ENCODE data around the gene FGD3. TPM values are rescaled to one million over a fixed set of nuclear protein-coding genes. Genes with fewer than 3 reads are reported as not detected.

The FGD3 gene
- total RNA-seq, 3 donors from 2014 or later, result 10.2 to 18.0 (median 10.4) TPM

GRCh38 chr9:93048566-93049448 lies 101.5 kb downstream of the FGD3 start:
- Histone ChIP-seq H3K27me3 (no peaks in the 10 kb centered on the region), H3K9me3 (peaks cover 0 to 4% of the 10 kb centered on the region in 2 donors), H3K27ac (no peak overlapping the region), H3K4me3 (no peak overlapping the region), H3K36me3 (no peaks in the 10 kb centered on the region), H3K4me1 (no peaks in the 10 kb centered on the region)
- DNase-seq (ENCODE audit: low spot score in 2 of 2), result no peak
- intact Hi-C loops (cut with DNase I; ENCODE audit: low total_unique reads), result no loop called here
- TF ChIP-seq POLR2AphosphoS5 (IDR thresholded peaks at IDR 0.05) (no peak), CTCF (IDR thresholded peaks at IDR 0.05) (no peak), POLR2A (IDR thresholded peaks at IDR 0.05) (no peak)

- no peak for DNase-seq (ENCODE audit: low spot score in 2 of 2)
- H3K4me1 ChIP-seq, result no peaks in the 10 kb centered on the region
- intact Hi-C loops (cut with DNase I; ENCODE audit: low total_unique reads), result no loop called here
Measured at GRCh38 chr9:93049491-93049890, 102.2 kb downstream of the FGD3 start.

GRCh38 chr9:93050231-93050630 lies 102.9 kb downstream of the FGD3 start:
- no peak for TF ChIP-seq CTCF (IDR thresholded peaks at IDR 0.05)
- TF ChIP-seq POLR2A (IDR thresholded peaks at IDR 0.05), result no peak
- no peak for TF ChIP-seq POLR2AphosphoS5 (IDR thresholded peaks at IDR 0.05)
- intact Hi-C loops (cut with DNase I; ENCODE audit: low total_unique reads), result no loop called here
- Histone ChIP-seq H3K36me3 (no peaks in the 10 kb centered on the region), H3K4me1 (no peaks in the 10 kb centered on the region), H3K4me3 (no peak overlapping the region), H3K9me3 (peaks cover 0 to 4% of the 10 kb centered on the region in 2 donors), H3K27me3 (no peaks in the 10 kb centered on the region), H3K27ac (no peak overlapping the region)
- no peak for DNase-seq (ENCODE audit: low spot score in 2 of 2)

More at GRCh38 chr9:93049491-93049890, 102.2 kb downstream of the FGD3 start:
- Histone ChIP-seq H3K27me3 (no peaks in the 10 kb centered on the region), H3K27ac (no peak overlapping the region), H3K9me3 (peaks cover 0 to 4% of the 10 kb centered on the region in 2 donors), H3K4me3 (no peak overlapping the region), H3K36me3 (no peaks in the 10 kb centered on the region)
- TF ChIP-seq POLR2A (IDR thresholded peaks at IDR 0.05), result no peak
- no peak for TF ChIP-seq POLR2AphosphoS5 (IDR thresholded peaks at IDR 0.05)
- TF ChIP-seq CTCF (IDR thresholded peaks at IDR 0.05), result no peak

GRCh38 chr9:93051680-93052089 lies 104.4 kb downstream of the FGD3 start:
- DNase-seq (ENCODE audit: low spot score in 2 of 2), result peak in 1 of 2 donors; percentile 29
- Histone ChIP-seq H3K27me3 (no peaks in the 10 kb centered on the region), H3K4me3 (no peak overlapping the region), H3K27ac (peak overlapping the region; percentile 36 to 43), H3K9me3 (no peaks in the 10 kb centered on the region), H3K36me3 (no peaks in the 10 kb centered on the region), H3K4me1 (no peaks in the 10 kb centered on the region)
- TF ChIP-seq POLR2AphosphoS5 (IDR thresholded peaks at IDR 0.05) (no peak), POLR2A (IDR thresholded peaks at IDR 0.05) (no peak), CTCF (IDR thresholded peaks at IDR 0.05) (no peak)
- intact Hi-C loops (cut with DNase I; ENCODE audit: low total_unique reads), result no loop called here

GRCh38 chr9:93052791-93053540 lies 105.6 kb downstream of the FGD3 start:
- no peak overlapping the region for H3K27ac ChIP-seq
- TF ChIP-seq POLR2A (IDR thresholded peaks at IDR 0.05) (no peak), POLR2AphosphoS5 (IDR thresholded peaks at IDR 0.05) (no peak), CTCF (IDR thresholded peaks at IDR 0.05) (no peak)
- intact Hi-C loops (cut with DNase I; ENCODE audit: low total_unique reads), result no loop called here
- no peaks in the 10 kb centered on the region for H3K36me3 ChIP-seq
- no peaks in the 10 kb centered on the region for H3K4me1 ChIP-seq
- H3K4me3 ChIP-seq, result no peak overlapping the region
- DNase-seq (ENCODE audit: low spot score in 2 of 2), result no peak
- H3K9me3 ChIP-seq, result no peaks in the 10 kb centered on the region
- H3K27me3 ChIP-seq, result no peaks in the 10 kb centered on the region
